Mucosa of rectum (tissue), 2 donors: ENCODE measurements around the gene MIPOL1.
"Not testable (repeated sequence)": the region's sequence is repeated elsewhere in the genome, so short reads cannot be mapped to it uniquely, and the experiment has no call there.

Experiments
- H3K27ac ChIP-seq, 2 donors: one replicate each; pipeline ENCODE4 v1.7.0; 2013; ENCODE audit warnings: inconsistent platforms in 2 of 2, low read depth in 2 of 2, low read length in 2 of 2
- H3K27me3 ChIP-seq, 2 donors: one replicate each; pipeline ENCODE4 v1.7.0; 2013; ENCODE audit warnings: low read length in 2 of 2; ENCODE audit not compliant: control insufficient read depth in 2 of 2, insufficient read depth in 2 of 2
- H3K36me3 ChIP-seq, 2 donors: one replicate each; pipeline ENCODE4 v1.7.0; 2013; ENCODE audit warnings: low read length in 2 of 2; ENCODE audit not compliant: control insufficient read depth in 2 of 2, insufficient read depth in 2 of 2
- H3K4me1 ChIP-seq, 2 donors: one replicate each; pipeline ENCODE4 v1.7.0; 2013; ENCODE audit warnings: low read length in 2 of 2, mild to moderate bottlenecking in 1 of 2; ENCODE audit not compliant: control insufficient read depth in 2 of 2, insufficient read depth in 2 of 2
- H3K4me3 ChIP-seq, 2 donors: one replicate each; pipeline ENCODE4 v1.7.0; 2013; ENCODE audit warnings: low read length in 2 of 2
- H3K9ac ChIP-seq, 2 donors: one replicate each; pipeline ENCODE4 v1.7.0; 2013; ENCODE audit warnings: low read length in 2 of 2, low read depth in 1 of 2, mild to moderate bottlenecking in 1 of 2
- H3K9me3 ChIP-seq, 2 donors: one replicate each; pipeline ENCODE4 v1.7.0; 2013; ENCODE audit warnings: low read length in 2 of 2; ENCODE audit not compliant: control insufficient read depth in 2 of 2
- donor health status: healthy.
- donor health status: Normal muscosa, but diverticular disease.

The MIPOL1 gene

GRCh38 chr14:37187294-37187693, 10.4 kb upstream of the MIPOL1 start:
- no peaks in the 10 kb centered on the region for H3K27me3 ChIP-seq
- no peaks in the 10 kb centered on the region for H3K36me3 ChIP-seq
- H3K4me3 ChIP-seq, result no peak overlapping the region
- no peak overlapping the region for H3K9ac ChIP-seq
- no peak overlapping the region for H3K27ac ChIP-seq
- H3K4me1 ChIP-seq, result no peaks in the 10 kb centered on the region
- no peaks in the 10 kb centered on the region for H3K9me3 ChIP-seq

GRCh38 chr14:37187840-37188577, 9.7 kb upstream of the MIPOL1 start:
- not testable (repeated sequence) for H3K4me1 ChIP-seq, H3K27me3 ChIP-seq, H3K9ac ChIP-seq, H3K9me3 ChIP-seq, H3K36me3 ChIP-seq, H3K4me3 ChIP-seq, H3K27ac ChIP-seq

- H3K4me3 ChIP-seq, H3K9ac ChIP-seq, H3K27me3 ChIP-seq, H3K9me3 ChIP-seq, H3K36me3 ChIP-seq, H3K4me1 ChIP-seq, H3K27ac ChIP-seq: not testable (repeated sequence)
Observed at GRCh38 chr14:37189733-37190132, 8.0 kb upstream of the MIPOL1 start.

GRCh38 chr14:37194698-37195097, 3.0 kb upstream of the MIPOL1 start:
- H3K9ac ChIP-seq, result no peak overlapping the region
- no peak overlapping the region for H3K4me3 ChIP-seq
- H3K4me1 ChIP-seq, result no peaks in the 10 kb centered on the region
- H3K27me3 ChIP-seq, result no peaks in the 10 kb centered on the region
- H3K27ac ChIP-seq, result no peak overlapping the region
- H3K9me3 ChIP-seq, result no peaks in the 10 kb centered on the region
- H3K36me3 ChIP-seq, result no peaks in the 10 kb centered on the region

- no peaks in the 10 kb centered on the region for H3K27me3 ChIP-seq
- no peak overlapping the region for H3K27ac ChIP-seq
- no peaks in the 10 kb centered on the region for H3K36me3 ChIP-seq
- H3K4me1 ChIP-seq, result no peaks in the 10 kb centered on the region
- H3K4me3 ChIP-seq, result no peak overlapping the region
- H3K9me3 ChIP-seq, result no peaks in the 10 kb centered on the region
- no peak overlapping the region for H3K9ac ChIP-seq
Observed at GRCh38 chr14:37195327-37195726, 2.4 kb upstream of the MIPOL1 start.

- Histone ChIP-seq H3K9ac (peak overlapping the region; percentile 48 to 75), H3K27me3 (no peaks in the 10 kb centered on the region), H3K27ac (peak overlapping the region in 1 of 2 donors; percentile 77), H3K4me1 (no peaks in the 10 kb centered on the region), H3K4me3 (peak overlapping the region; percentile 72 to 88), H3K36me3 (no peaks in the 10 kb centered on the region), H3K9me3 (no peaks in the 10 kb centered on the region)
Observed at GRCh38 chr14:37196604-37197420, 925 bp upstream of the MIPOL1 start.

- no peaks in the 10 kb centered on the region for H3K36me3 ChIP-seq
- H3K27me3 ChIP-seq, result no peaks in the 10 kb centered on the region
- H3K9ac ChIP-seq, result peak overlapping the region; percentile 70 to 75
- no peaks in the 10 kb centered on the region for H3K9me3 ChIP-seq
- no peaks in the 10 kb centered on the region for H3K4me1 ChIP-seq
- peak overlapping the region; percentile 72 to 88 for H3K4me3 ChIP-seq
- H3K27ac ChIP-seq, result peak overlapping the region; percentile 77
Observed at GRCh38 chr14:37198273-37198598, 499 bp downstream of the MIPOL1 start.

GRCh38 chr14:37198907-37199306, 1.2 kb downstream of the MIPOL1 start:
- H3K4me3 ChIP-seq, result no peak overlapping the region
- no peak overlapping the region for H3K9ac ChIP-seq

GRCh38 chr14:37201724-37202123, 4.0 kb downstream of the MIPOL1 start:
- no peaks in the 10 kb centered on the region for H3K27me3 ChIP-seq
- no peak overlapping the region for H3K9ac ChIP-seq
- H3K27ac ChIP-seq, result no peak overlapping the region
- H3K36me3 ChIP-seq, result no peaks in the 10 kb centered on the region
- H3K4me3 ChIP-seq, result no peak overlapping the region
- peaks cover 0 to 3% of the 10 kb centered on the region in 2 donors for H3K9me3 ChIP-seq
- no peaks in the 10 kb centered on the region for H3K4me1 ChIP-seq

More at GRCh38 chr14:37198907-37199306, 1.2 kb downstream of the MIPOL1 start:
- no peaks in the 10 kb centered on the region for H3K9me3 ChIP-seq
- H3K27me3 ChIP-seq, result no peaks in the 10 kb centered on the region
- H3K4me1 ChIP-seq, result no peaks in the 10 kb centered on the region
- H3K27ac ChIP-seq, result no peak overlapping the region
- H3K36me3 ChIP-seq, result no peaks in the 10 kb centered on the region

GRCh38 chr14:37202265-37202664, 4.5 kb downstream of the MIPOL1 start:
- no peak overlapping the region for H3K4me3 ChIP-seq
- H3K36me3 ChIP-seq, result no peaks in the 10 kb centered on the region
- no peaks in the 10 kb centered on the region for H3K4me1 ChIP-seq
- H3K9ac ChIP-seq, result no peak overlapping the region
- H3K27ac ChIP-seq, result no peak overlapping the region
- H3K27me3 ChIP-seq, result no peaks in the 10 kb centered on the region
- H3K9me3 ChIP-seq, result peaks cover 0 to 3% of the 10 kb centered on the region in 2 donors
